HG03103 (cell line): ENCODE results near the gene STXBP6.

Experiments used
- ATAC-seq: cut with Tn5 transposase; IDR thresholded peaks from one replicate; pipeline ENCODE4 v1.9.1; 2021; ENCODE audit warnings: low read depth; ENCODE audit not compliant: unreplicated experiment

Gene STXBP6

GRCh38 chr14:24924544-24924943, 125.4 kb downstream of the STXBP6 start:
- ATAC-seq: no peak

- no peak for ATAC-seq
Measured at GRCh38 chr14:24921903-24922302, 128.0 kb downstream of the STXBP6 start.

- no peak for ATAC-seq
Measured at GRCh38 chr14:24920265-24921075, 129.5 kb downstream of the STXBP6 start.

GRCh38 chr14:24918822-24919221, 131.1 kb downstream of the STXBP6 start:
- ATAC-seq: no peak

GRCh38 chr14:24915958-24916595, 133.9 kb downstream of the STXBP6 start:
- no peak for ATAC-seq

GRCh38 chr14:24915403-24915921, 134.5 kb downstream of the STXBP6 start:
- no peak for ATAC-seq

- ATAC-seq: no peak
Measured at GRCh38 chr14:24913746-24914145, 136.2 kb downstream of the STXBP6 start.

GRCh38 chr14:24913021-24913420, 136.9 kb downstream of the STXBP6 start:
- no peak for ATAC-seq

GRCh38 chr14:24911324-24912109, 138.4 kb downstream of the STXBP6 start:
- no peak for ATAC-seq

- ATAC-seq: no peak
Measured at GRCh38 chr14:24910408-24910986, 139.4 kb downstream of the STXBP6 start.

GRCh38 chr14:24909523-24910302, 140.2 kb downstream of the STXBP6 start:
- ATAC-seq: no peak

- no peak for ATAC-seq
Measured at GRCh38 chr14:24908592-24909236, 141.2 kb downstream of the STXBP6 start.

- no peak for ATAC-seq
Measured at GRCh38 chr14:24904533-24904932, 145.4 kb downstream of the STXBP6 start.

- ATAC-seq: no peak
Measured at GRCh38 chr14:24903337-24903736, 146.6 kb downstream of the STXBP6 start.

GRCh38 chr14:24900269-24901100, 149.5 kb downstream of the STXBP6 start:
- no peak for ATAC-seq

- no peak for ATAC-seq
Measured at GRCh38 chr14:24897793-24898192, 152.2 kb downstream of the STXBP6 start.

GRCh38 chr14:24895622-24896021, 154.3 kb downstream of the STXBP6 start:
- ATAC-seq: no peak

- ATAC-seq: no peak
Measured at GRCh38 chr14:24895243-24895583, 154.7 kb downstream of the STXBP6 start.
